ENCODE data around the gene CLCN4.

CLCN4 gene

GRCh38 chrX:10177601-10178000 lies 20.8 kb downstream of the CLCN4 start:
- H3K4me3 ChIP-seq (ENCODE audit: low read depth, low read length): no peak overlapping the region
- no peak overlapping the region for H3K27ac ChIP-seq
- TF ChIP-seq, protein P1, sequence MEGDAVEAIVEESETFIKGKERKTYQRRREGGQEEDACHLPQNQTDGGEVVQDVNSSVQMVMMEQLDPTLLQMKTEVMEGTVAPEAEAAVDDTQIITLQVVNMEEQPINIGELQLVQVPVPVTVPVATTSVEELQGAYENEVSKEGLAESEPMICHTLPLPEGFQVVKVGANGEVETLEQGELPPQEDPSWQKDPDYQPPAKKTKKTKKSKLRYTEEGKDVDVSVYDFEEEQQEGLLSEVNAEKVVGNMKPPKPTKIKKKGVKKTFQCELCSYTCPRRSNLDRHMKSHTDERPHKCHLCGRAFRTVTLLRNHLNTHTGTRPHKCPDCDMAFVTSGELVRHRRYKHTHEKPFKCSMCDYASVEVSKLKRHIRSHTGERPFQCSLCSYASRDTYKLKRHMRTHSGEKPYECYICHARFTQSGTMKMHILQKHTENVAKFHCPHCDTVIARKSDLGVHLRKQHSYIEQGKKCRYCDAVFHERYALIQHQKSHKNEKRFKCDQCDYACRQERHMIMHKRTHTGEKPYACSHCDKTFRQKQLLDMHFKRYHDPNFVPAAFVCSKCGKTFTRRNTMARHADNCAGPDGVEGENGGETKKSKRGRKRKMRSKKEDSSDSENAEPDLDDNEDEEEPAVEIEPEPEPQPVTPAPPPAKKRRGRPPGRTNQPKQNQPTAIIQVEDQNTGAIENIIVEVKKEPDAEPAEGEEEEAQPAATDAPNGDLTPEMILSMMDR (IDR thresholded peaks at IDR 0.05; ENCODE audit: low read depth, low read length, missing control alignments): no peak
- no peaks in the 10 kb centered on the region for H3K36me3 ChIP-seq (replicated peaks)
- in situ Hi-C loops (cut with HindIII; ENCODE audit: low pct_ligation_motif_present, low sequenced_read_pairs): loop anchor here (25.0 kb wide), 1 partner anchor 935 kb away; the partner anchor contains the start of gene HCCS
- no peak for DNase-seq
- H3K27me3 ChIP-seq (replicated peaks): no peaks in the 10 kb centered on the region

DNA sequence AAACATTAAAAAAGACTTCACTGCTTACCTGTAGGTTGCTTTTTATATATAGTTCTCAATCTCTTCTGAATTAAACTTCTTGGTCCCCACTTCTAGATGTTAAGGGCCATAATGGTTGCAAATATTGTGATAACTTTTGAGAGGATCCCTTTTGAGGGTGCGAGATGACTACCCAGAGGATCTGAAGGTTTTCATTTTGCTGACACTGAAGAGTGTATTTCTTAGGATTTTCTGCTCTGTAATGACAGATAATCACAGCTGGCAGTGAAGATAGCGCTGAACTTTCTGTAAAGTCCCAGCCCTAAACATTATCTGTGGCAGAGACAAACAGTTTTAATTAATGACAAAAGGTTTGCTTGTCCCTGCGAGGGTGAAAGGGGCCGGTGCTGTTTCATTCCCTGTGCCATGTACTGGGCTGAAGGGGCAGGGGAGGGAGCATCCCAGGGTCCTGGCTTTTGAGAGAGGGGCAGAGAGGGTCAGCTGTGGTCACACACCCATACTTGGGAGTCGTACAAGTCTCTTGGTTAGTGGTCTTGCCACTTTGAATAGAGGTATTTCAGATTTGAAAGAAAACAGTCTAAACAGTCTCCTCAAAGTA lies 22.2 kb downstream of the CLCN4 start:
- H3K27me3 ChIP-seq (replicated peaks): no peaks in the 10 kb centered on the region
- TF ChIP-seq, protein P1 (IDR thresholded peaks at IDR 0.05; ENCODE audit: low read depth, low read length, missing control alignments): no peak
- no peak overlapping the region for H3K4me3 ChIP-seq (ENCODE audit: low read depth, low read length)
- no peaks in the 10 kb centered on the region for H3K36me3 ChIP-seq (replicated peaks)
- in situ Hi-C loops (cut with HindIII; ENCODE audit: low pct_ligation_motif_present, low sequenced_read_pairs): loop anchor here (25.0 kb wide), 1 partner anchor 933 kb away; the partner anchor contains the start of gene HCCS
- DNase-seq: no peak
- no peak overlapping the region for H3K27ac ChIP-seq

- H3K27ac ChIP-seq: no peak overlapping the region
- no peak overlapping the region for H3K4me3 ChIP-seq (ENCODE audit: low read depth, low read length)
- in situ Hi-C loops (cut with HindIII; ENCODE audit: low pct_ligation_motif_present, low sequenced_read_pairs): loop anchor here (25.0 kb wide), 1 partner anchor 929 kb away; the partner anchor contains the start of gene HCCS
- no peak for DNase-seq
- H3K36me3 ChIP-seq (replicated peaks): no peaks in the 10 kb centered on the region
- TF ChIP-seq, protein P1 (IDR thresholded peaks at IDR 0.05; ENCODE audit: low read depth, low read length, missing control alignments): no peak
- no peaks in the 10 kb centered on the region for H3K27me3 ChIP-seq (replicated peaks)
Observed at GRCh38 chrX:10183760-10184159, 27.0 kb downstream of the CLCN4 start.

- Histone ChIP-seq H3K4me3 (ENCODE audit: low read depth, low read length) (no peak overlapping the region), H3K27me3 (replicated peaks) (no peaks in the 10 kb centered on the region), H3K27ac (no peak overlapping the region), H3K36me3 (replicated peaks) (no peaks in the 10 kb centered on the region)
- DNase-seq: no peak
- TF ChIP-seq, protein P1 (IDR thresholded peaks at IDR 0.05; ENCODE audit: low read depth, low read length, missing control alignments): no peak
- in situ Hi-C loops (cut with HindIII; ENCODE audit: low pct_ligation_motif_present, low sequenced_read_pairs): loop anchor here (25.0 kb wide), 1 partner anchor 928 kb away; the partner anchor contains the start of gene HCCS
Observed at GRCh38 chrX:10184411-10184810, 27.6 kb downstream of the CLCN4 start.

GRCh38 chrX:10186355-10186754 lies 29.6 kb downstream of the CLCN4 start:
- H3K27ac ChIP-seq: no peak overlapping the region
- TF ChIP-seq, protein P1 (IDR thresholded peaks at IDR 0.05; ENCODE audit: low read depth, low read length, missing control alignments): no peak
- no peak for DNase-seq
- H3K36me3 ChIP-seq (replicated peaks): no peaks in the 10 kb centered on the region
- in situ Hi-C loops (cut with HindIII; ENCODE audit: low pct_ligation_motif_present, low sequenced_read_pairs): loop anchor here (25.0 kb wide), 1 partner anchor 926 kb away; the partner anchor contains the start of gene HCCS
- no peak overlapping the region for H3K4me3 ChIP-seq (ENCODE audit: low read depth, low read length)
- H3K27me3 ChIP-seq (replicated peaks): no peaks in the 10 kb centered on the region
